Muscle of back (tissue), 11 donors: ENCODE measurements around the gene TRABD2B. TPM values are rescaled to one million over a fixed set of nuclear protein-coding genes. Genes with fewer than 3 reads are reported as not detected.
"Not testable (repeated sequence)": the region's sequence is repeated elsewhere in the genome, so short reads cannot be mapped to it uniquely, and the experiment has no call there.

ENCODE experiments used
- DNase-seq, 3 donors: peaks; one replicate each; pipeline versions ENCODE4 v3.0.0 to v3.0.0-alpha.2; 2013
- polyA plus RNA-seq, 10 donors: library from polyadenylated mRNA; unstranded; fragments of 120-200 nt; gene quantifications; one replicate each; pipeline ENCODE4 v1.2.1, GENCODE V29; 2013; ENCODE audit not compliant: insufficient read length in 10 of 10

The TRABD2B gene
- polyA plus RNA-seq, 10 donors, result 3.2 to 8.2 (median 5.1) TPM

DNA sequence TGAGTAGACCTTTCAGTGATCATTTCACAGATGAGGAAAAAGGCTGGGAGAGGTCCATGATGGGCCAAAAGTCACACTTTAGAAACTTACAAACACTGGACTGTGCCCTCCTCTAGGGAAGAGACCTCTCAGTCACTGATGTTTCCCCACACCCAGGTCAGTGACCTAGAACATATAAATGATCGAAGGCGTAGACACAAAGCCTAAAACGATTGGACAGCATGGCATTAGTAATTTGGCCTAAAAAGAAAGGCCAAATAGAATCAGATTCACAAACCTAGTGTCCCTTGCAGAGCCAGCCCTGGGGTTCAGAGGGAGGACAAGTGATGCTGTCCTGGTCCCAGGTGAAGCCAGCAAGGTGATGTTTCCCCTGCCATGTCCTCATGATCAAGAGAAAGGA lies 27.7 kb downstream of the TRABD2B start:
- no peak for DNase-seq

DNA sequence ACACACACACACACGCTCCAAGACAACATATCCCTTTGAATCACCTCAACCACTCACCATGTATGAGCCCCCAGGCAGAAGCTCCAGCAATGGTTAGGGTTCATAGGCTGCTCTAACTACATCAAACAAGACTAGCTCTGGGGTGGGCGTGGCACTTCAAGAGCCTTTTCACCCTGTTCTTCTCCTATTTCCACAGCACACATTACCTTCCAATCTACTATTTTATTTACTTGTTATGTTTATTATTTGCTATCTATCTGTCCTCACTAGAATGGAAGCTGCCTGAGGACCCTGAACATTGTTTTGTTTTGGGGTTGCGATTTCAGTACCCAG lies 28.7 kb downstream of the TRABD2B start:
- no peak for DNase-seq

DNA sequence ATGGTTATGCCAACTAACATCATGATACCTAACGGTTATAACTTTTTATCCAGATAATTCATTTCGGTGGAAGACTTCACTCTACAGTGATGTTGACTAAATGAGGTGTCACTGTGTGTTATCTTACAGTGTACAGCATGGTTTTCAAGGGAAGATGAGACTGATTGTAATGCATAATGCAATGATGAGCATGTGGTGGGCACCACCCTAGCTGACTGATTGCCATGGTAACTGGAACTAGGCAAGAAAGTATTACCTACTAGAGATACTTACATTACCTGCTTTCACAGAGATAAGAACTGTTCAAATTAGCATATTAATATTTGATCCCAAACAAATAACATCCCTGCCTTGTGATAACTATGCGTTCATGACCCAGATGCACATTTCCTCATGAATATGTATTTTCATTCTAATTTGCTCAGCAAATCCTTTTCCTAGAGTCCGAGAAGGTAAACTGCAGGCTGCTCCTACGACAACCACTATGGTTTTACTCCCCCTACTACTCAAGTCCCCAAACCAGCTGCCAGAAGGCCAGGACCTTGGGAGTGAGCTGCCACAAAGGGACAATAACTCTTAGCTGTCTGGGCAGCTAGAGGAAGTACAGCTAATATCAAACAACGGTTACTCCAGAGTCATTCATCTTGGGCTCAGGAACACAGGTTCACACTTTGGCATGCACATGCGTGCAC lies 29.2 kb downstream of the TRABD2B start:
- no peak for DNase-seq

DNA sequence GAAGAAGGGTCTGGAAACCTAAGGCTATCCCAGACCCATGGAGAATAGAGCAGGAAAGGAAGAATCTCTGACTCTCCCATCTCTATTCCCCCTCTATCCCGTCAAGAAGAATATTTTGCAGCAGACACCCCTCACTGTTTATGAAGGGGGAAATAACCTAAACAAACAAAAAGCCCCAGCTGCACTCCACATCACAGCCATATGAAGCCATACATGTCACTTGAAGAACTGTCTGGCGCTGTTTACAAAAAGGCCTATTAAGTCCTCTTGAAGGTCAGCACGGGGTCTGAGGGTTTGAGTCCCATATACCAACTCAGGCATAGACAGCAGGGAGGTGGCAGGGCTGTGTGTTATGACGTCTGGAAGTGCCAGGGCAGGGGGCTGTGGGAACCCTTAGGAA lies 31.4 kb downstream of the TRABD2B start:
- DNase-seq, result no peak

DNA sequence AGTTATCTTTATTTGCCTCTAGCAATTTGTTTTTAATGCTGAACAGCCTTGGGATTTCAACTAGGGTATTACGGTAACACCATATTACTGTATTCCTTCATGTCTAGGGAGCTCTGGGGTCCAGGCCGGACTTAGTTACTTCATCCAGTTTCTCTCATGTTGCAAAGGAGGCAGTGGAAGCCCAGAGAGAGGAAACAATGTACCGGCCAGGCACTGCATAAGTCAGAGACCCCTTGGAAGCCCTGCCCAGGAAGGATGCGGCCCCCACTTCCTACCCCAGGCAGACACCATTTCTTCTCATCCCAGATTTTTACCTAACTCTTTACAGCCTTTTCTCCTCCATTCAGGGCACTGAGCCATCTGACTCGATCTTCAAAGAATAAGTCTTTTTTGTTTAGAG lies 32.5 kb downstream of the TRABD2B start:
- peak in 1 of 3 donors; percentile 54 for DNase-seq

DNA sequence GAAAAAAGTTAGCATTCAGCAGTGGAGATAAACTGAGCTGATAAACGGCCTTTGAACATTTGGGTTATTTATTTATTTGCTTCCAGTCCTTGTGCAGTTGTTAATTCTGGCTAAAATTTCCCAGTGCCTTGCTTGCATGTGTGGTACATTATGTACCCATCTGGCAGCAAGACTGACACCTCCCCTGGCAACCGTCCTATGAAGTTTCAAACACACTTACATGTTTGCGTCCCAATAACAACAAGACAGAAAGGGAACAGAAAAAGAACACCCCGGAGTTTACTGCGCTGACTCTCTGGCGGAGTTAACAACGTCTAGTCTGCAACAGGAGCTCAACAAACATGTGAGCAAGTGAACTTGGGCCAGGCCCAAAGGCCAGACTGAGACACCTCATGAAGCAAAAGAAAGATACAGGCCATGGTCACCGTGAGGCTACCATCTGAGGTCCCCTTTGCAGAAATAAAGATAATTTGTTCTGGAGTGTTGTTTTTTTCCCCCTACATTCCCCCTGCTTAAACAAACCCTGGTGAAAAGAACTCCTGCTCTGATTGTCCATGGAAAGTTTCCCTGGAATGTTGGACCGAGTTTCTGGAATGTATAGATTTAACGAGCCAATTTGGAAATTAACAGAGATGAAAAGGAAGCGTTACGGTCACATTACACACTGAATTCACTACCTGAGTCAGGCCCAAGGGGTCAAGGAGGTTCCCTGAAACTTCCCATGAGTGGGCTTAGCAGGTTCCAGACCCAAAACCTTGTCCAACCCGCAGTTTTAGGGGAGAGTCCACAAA lies 33.4 kb downstream of the TRABD2B start:
- DNase-seq, result peak in 1 of 3 donors; percentile 69

DNA sequence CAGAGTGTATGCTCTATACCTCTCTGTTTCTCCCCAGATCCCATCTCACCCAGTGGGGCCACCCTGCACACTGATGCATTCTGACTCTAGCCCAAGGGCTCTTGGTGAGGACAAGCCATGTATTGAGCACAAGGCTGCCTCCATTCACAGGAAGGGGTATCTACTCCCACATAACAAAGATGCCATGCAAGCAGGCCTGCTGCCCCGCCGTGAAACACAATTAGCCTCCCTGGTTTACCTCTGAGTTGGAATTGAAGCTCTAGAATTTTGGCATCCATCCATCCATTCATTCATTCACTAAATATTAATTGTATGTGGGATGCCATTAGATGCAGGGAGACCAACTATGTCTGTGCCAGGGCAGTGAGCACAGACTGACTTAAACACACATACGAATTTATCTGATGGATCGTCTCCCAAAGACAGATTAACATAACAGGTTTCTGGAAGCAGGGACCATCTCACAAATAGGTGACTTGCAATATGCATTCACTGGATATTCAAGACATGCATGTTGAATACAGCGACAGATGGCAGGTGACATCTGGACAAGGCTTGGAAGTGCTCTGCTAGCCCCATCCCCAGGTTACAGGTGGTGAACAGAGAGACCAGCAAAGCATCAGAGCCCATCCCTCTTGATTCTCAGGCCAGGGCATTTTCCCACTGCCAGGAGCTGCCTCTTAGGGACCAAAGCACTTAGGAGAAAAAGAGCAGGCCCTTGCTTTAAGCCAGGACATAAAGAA lies 34.3 kb downstream of the TRABD2B start:
- no peak for DNase-seq

DNA sequence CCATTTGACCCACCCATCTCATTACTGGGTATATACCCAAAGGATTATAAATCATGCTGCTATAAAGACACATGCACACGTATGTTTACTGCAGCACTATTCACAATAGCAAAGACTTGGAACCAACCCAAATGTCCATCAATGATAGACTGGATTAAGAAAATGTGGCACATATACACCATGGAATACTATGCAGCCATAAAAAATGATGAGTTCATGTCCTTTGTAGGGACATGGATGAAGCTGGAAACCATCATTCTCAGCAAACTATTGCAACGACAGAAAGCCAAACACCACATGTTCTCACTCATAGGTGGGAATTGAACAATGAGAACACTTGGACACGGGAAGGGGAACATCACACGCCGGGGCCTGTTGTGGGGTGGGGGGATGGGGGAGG lies 35.4 kb downstream of the TRABD2B start:
- not testable (repeated sequence) for DNase-seq

DNA sequence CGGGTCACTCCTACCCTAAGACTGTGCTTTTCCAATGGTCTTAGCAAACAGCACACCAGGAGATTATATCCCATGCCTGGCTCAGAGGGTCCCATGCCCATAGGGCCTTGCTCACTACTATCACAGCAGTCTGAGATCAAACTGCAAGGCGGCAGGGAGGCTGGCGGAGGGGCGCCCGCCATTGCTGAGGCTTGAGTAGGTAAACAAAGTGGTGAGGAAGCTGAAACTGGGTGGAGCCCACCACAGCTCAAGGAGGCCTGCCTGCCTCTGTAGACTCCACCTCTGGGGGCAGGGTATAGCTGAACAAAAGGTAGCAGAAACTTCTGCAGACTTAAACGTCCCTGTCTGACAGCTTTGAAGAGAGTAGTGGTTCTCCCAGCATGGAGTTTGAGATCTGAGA lies 40.7 kb downstream of the TRABD2B start:
- DNase-seq, result not testable (repeated sequence)

DNA sequence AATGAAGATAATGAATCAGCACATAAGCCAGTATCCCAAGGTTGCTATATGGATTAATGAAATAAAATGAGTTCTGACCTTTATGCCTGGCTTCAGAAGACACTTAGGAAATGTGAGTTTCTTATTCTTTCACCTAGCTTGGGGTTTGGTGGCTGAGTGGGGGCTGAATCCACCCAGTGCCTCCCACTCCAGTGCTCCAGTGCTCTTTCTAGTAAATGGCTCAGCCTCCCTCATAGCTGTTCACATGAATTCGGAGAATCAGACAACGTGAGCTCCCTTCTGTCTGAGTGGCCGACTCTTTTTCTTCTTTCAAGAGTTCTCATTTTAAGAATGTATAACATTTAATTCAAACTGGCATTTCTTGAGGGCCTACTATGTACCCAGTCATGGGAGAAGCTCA lies 43.5 kb downstream of the TRABD2B start:
- no peak for DNase-seq

DNA sequence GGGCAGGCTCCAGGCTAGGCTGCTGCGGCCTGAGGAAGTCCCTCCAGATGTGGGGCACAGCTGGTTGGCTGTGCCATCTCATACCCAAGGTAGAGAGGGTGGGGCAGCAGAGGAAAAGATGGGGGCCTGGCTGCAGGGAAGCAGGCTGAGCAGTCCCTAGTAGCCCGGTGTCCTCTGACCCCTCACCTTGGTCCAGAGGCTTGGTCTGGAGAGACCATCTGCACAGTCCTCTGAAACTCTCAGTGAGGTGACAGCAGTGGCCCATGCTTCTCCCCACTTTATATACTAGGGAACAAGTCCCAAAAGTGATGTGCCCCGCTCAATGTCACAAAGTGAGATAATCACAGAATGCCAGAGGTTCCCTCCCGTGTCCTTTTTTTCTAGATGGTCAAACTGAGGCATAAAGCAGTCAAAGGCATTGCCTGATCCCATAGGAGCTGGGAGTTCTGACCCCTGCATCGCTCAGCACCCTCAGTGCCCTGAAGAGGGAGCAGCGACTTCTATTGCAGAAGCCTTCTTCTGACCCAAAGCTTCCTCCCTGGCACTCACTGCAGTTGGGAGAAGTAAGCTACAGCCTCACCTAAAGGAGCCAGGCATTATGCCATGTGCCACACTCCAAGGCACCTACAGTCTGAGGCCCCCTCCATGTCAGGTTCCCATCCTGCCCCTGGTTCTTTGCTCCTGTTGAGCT lies 45.5 kb downstream of the TRABD2B start:
- no peak for DNase-seq

DNA sequence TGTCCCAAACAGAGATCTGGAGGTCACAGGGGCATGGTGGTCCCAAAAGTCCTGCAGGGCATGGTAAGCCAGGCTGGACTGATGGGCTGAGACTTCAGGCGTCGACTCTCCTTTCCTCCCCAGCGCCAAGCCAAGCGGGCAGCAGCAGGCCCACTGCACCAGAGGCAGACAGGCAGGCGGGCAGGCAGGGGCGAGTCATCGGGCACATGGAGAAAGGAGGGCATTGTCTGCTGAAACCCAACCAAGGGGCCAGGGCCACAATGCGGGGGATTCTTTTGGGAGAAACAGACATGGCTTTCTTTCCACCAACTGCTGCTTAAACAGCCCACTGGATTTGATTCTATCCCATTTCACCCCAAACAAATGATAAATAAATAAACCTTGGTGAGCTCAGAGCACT lies 46.2 kb downstream of the TRABD2B start:
- no peak for DNase-seq

DNA sequence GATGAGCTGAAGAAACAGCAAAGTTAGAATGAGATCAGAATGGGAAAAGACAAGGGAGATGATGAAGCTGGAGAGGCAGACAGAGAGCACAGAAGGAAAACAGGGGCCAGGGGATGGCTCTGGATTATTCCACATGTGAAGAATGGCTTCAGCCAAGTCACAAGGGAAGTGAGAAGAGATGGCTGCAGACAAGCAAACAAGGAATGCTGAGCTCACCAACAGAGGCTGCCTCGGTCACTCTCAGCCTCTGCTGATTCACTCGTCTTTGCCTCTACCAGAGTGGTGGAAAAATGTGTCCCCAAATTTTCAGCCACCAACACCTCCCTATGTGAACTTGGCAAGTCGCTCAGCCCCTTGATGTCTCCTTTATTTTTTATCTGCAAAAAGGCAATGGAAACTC lies 46.7 kb downstream of the TRABD2B start:
- DNase-seq, result peak in 1 of 3 donors; percentile 61

DNA sequence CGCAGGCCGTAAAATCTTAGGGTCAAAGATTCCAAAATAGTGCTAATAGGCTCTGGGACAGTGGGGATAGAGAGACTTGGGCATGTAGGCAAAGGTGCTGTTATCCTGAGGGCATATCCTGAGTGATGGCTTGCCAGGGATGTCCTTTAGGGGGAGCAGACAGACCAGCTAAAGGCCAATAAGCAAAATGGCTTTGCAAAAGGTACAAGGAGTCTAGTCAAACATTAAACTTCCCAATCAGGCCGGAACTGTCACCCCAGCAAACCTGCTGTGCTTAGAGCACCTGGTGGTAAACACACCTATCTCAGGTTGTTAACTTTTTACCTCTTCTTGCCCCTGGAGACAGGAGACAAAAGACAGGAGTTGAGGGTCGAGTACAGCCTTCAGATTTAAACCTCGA lies 49.1 kb downstream of the TRABD2B start:
- DNase-seq, result no peak

DNA sequence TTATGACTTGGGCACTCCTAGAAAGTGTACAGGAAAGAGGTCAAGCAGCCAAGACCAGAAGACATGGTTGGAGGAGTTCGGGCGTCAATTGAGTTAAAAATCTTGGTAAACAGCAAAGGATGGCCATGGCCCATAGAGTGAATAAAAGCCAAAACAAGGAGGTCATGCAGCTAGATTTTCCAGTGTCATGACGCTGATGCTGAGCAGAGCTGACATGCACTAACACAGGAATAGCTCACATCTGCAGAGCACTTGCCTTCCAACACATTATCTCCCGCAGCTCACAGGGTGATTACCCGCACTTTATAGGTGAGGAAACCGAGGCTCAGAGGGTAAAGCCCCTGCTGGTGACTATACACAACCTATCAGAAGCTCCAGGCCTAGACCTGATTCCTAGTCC lies 49.7 kb downstream of the TRABD2B start:
- no peak for DNase-seq

DNA sequence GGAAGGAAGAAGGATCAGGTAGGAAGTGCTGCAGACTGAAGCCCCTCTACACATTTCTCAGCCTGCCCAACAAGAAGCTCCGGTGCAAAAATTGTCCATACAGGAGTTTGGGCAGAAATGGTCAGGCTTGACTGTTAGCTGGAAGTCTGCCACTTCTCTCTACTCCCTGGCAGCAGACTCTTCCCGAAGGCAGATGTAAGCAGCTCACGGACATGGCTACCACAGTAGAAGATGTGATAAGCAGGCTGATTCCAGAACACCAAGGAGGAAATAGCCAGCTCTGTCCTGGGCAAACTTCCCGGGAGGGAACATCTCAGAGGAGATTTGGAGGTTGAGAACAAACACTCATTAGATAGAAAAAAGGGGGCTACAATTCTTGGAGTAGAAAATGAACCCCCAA lies 52.6 kb downstream of the TRABD2B start:
- DNase-seq, result no peak

DNA sequence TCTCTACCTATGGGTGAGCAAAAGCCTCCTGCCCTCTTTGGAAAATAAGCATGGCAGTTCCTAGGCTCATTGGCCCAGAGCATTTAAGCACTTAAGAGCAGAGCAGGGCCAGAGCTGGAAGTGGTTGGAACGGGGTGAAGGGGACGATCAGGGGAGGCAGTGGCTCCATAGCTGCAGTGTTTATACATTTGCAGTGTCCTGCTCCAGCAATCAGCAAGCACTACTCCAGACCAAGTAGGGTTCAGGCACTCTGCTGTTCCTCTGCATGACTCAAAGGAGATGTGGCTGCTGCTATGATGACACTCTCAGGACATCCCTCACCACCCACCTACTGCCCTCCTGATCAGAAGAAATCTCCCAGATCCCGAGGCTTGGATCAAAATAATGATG lies 55.0 kb downstream of the TRABD2B start:
- DNase-seq, result no peak

DNA sequence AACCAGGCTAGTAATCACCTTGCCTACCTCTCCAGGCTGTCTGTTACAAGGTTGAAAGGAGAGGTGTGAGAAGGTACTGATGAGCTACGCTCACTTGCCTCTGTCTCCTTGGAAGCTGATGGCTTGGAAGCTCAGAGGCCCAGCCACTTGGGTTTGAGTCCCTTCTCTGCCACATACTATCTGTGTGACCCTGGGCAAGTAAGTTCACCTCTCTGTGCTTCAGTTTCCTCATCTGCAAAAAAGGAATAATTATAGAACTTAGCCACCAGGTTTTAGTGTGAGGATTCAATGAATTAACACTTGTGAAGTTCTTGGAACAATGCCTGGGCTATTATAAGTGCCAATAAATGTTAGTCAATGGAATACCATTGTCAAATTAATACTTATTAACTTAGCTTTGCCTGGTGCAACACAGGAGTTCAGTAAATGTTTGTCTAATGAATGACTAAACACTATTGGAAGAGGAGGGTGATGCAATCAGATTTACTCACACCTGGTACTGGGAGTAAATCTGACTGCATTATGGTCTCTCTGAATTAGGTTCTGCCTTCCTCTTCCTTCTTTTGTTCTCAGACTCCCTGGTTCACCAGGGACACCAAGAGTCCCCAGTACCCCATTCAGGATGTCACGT lies 55.5 kb downstream of the TRABD2B start:
- no peak for DNase-seq

DNA sequence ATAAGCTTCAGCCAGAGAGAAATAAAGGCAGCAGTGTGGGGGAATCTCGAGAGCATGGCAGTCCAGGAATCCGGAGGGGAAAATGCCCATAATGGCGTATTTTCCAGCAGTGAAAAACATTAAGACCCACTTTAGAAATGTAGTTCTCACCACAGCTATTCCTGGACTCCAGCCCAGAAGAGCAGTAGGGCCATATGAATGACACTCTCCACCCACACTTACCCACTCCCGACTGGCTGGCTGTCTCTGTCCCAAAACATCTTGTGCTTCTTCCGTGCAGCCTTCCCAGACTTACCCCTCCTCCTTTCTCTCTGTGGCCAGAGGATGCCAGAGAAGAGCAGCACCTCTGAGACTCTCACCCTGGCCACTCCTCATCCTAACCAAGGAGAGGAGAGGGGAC lies 56.4 kb downstream of the TRABD2B start:
- DNase-seq, result peak in 1 of 3 donors; percentile 40

DNA sequence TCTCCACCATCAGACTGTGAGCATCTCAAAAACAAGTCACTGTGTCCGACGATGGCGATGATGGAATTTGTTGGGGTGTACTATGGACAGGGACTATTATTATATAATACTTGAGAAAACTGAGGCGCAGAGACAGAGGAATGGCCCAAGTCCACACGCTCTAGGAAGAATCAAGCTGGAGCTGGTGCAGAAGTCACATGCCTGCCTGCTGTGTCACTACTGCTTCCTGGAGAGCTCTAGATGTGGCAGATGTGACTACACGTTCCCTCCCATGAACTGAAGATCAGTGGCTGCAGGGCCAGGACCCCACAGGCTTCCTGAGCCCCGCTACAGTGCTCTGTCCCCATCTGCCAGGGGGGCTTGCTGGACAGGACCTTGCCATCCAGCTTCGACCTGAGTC lies 56.9 kb downstream of the TRABD2B start:
- no peak for DNase-seq

DNA sequence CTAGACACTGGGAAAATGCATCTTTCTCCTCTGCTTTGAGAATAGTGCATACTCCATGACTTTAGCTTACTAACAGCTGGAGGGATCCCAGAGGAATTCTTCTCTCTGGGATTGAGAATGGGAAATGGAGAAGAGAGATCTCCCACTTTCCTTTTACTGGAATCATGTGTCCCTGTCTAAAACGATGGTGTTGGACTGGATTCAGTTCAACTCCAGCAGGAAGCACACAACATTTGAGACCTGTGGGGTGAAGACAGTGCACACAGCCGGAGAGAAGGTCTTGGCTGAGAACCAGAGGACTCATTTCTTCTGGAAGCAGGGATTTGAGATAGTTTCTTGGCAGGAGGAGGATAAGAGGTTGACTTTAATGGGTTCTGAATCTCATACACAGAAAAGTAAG lies 58.7 kb downstream of the TRABD2B start:
- peak; percentile 43 to 88 (median 57) for DNase-seq
